Measurements from ENCODE around the gene TNNT2. TPM values are rescaled to one million over a fixed set of nuclear protein-coding genes. Genes with fewer than 3 reads are reported as not detected.

Gene TNNT2
- total and polyA plus RNA-seq, 2 donors (not counting 1 experiment from before 2014, with no cell fraction given): not detected

- H3K36me3 ChIP-seq (replicated peaks in 1 of 2; ENCODE audit: control extremely low read depth in 1 of 2, control insufficient read depth in 1 of 2, extremely low read depth in 1 of 2, insufficient read depth in 2 of 2, low read length in 1 of 2): no peaks in the 10 kb centered on the region
- H3K4me3 ChIP-seq (ENCODE audit: control extremely low read depth in 1 of 5, extremely low read depth in 1 of 5, insufficient read depth in 1 of 5, low read depth in 2 of 5, low read length in 4 of 5): no peak overlapping the region
- intact Hi-C loops (cut with micrococcal nuclease): no loop called here
- ChIA-PET POLR2A (no interaction called here), CTCF (no interaction called here)
- peaks cover 0 to 7% (median 2%) of the 10 kb centered on the region in 4 experiments for H3K27me3 ChIP-seq (replicated peaks in 1 of 4; ENCODE audit: control extremely low read depth in 1 of 4, control insufficient read depth in 3 of 4, insufficient read depth in 4 of 4, low read length in 3 of 4)
- Mint-ChIP-seq H3K27ac (no peak overlapping the region), H3K4me1 (no peaks in the 10 kb centered on the region), H3K27me3 (peaks cover 27% of the 10 kb centered on the region), H3K9me3 (ENCODE audit: insufficient read depth) (no peaks in the 10 kb centered on the region), H3K4me3 (no peak overlapping the region)
- no peak overlapping the region for H3K4me2 ChIP-seq (replicated peaks; ENCODE audit: low read depth, low read length, poor library complexity, severe bottlenecking)
- WGBS (ENCODE audit: insufficient coverage): 86% methylated on average over 5 of the region's 7 CpGs
- no peak for TF ChIP-seq CTCF (IDR thresholded peaks at IDR 0.05)
- TF ChIP-seq EZH2 (IDR thresholded peaks at IDR 0.05; ENCODE audit: borderline replicate concordance, insufficient read depth, low read depth, low read length, poor library complexity, severe bottlenecking): no peak
- no peaks in the 10 kb centered on the region for H3K9me3 ChIP-seq (ENCODE audit: control extremely low read depth in 1 of 3, control insufficient read depth in 2 of 3, insufficient read depth in 1 of 3, low read length in 2 of 3)
- H3K4me1 ChIP-seq (ENCODE audit: control insufficient read depth in 2 of 2, insufficient read depth in 2 of 2, low read length in 2 of 2): no peaks in the 10 kb centered on the region
- no peak for ATAC-seq (ENCODE audit: low read depth)
- H3K9ac ChIP-seq (ENCODE audit: low read length): no peak overlapping the region
- no peak overlapping the region for H3K27ac ChIP-seq (ENCODE audit: low read length in 2 of 2)
- DNase-seq: no peak
- no peaks in the 10 kb centered on the region for H4K20me1 ChIP-seq (ENCODE audit: control insufficient read depth, insufficient read depth, low read length, poor library complexity, severe bottlenecking)
- no peak overlapping the region for H2AFZ ChIP-seq (ENCODE audit: insufficient read depth, low read depth, low read length, poor library complexity, severe bottlenecking)
- no peaks in the 10 kb centered on the region for H3K79me2 ChIP-seq (ENCODE audit: control insufficient read depth, insufficient read depth, low read length)
Observed at GRCh38 chr1:201350884-201351283, 26.6 kb downstream of the TNNT2 start.

GRCh38 chr1:201350361-201350725 is 27.1 kb downstream of the TNNT2 start:
- Mint-ChIP-seq H3K4me3 (no peak overlapping the region), H3K4me1 (no peaks in the 10 kb centered on the region), H3K27ac (no peak overlapping the region), H3K27me3 (peaks cover 31% of the 10 kb centered on the region), H3K9me3 (ENCODE audit: insufficient read depth) (no peaks in the 10 kb centered on the region)
- no peak overlapping the region for H3K27ac ChIP-seq (ENCODE audit: low read length in 2 of 2)
- H3K36me3 ChIP-seq (replicated peaks in 1 of 2; ENCODE audit: control extremely low read depth in 1 of 2, control insufficient read depth in 1 of 2, extremely low read depth in 1 of 2, insufficient read depth in 2 of 2, low read length in 1 of 2): no peaks in the 10 kb centered on the region
- H3K79me2 ChIP-seq (ENCODE audit: control insufficient read depth, insufficient read depth, low read length): no peaks in the 10 kb centered on the region
- H2AFZ ChIP-seq (ENCODE audit: insufficient read depth, low read depth, low read length, poor library complexity, severe bottlenecking): no peak overlapping the region
- ATAC-seq (ENCODE audit: low read depth): no peak
- H3K4me3 ChIP-seq (ENCODE audit: control extremely low read depth in 1 of 5, extremely low read depth in 1 of 5, insufficient read depth in 1 of 5, low read depth in 2 of 5, low read length in 4 of 5): no peak overlapping the region
- CTCF ChIA-PET: no interaction called here
- peaks cover 0 to 7% (median 2%) of the 10 kb centered on the region in 4 experiments for H3K27me3 ChIP-seq (replicated peaks in 1 of 4; ENCODE audit: control extremely low read depth in 1 of 4, control insufficient read depth in 3 of 4, insufficient read depth in 4 of 4, low read length in 3 of 4)
- no peak overlapping the region for H3K4me2 ChIP-seq (replicated peaks; ENCODE audit: low read depth, low read length, poor library complexity, severe bottlenecking)
- no peaks in the 10 kb centered on the region for H3K4me1 ChIP-seq (ENCODE audit: control insufficient read depth in 2 of 2, insufficient read depth in 2 of 2, low read length in 2 of 2)
- H4K20me1 ChIP-seq (ENCODE audit: control insufficient read depth, insufficient read depth, low read length, poor library complexity, severe bottlenecking): no peaks in the 10 kb centered on the region
- H3K9me3 ChIP-seq (ENCODE audit: control extremely low read depth in 1 of 3, control insufficient read depth in 2 of 3, insufficient read depth in 1 of 3, low read length in 2 of 3): no peaks in the 10 kb centered on the region
- no peak for TF ChIP-seq CTCF (IDR thresholded peaks at IDR 0.05)
- TF ChIP-seq EZH2 (IDR thresholded peaks at IDR 0.05; ENCODE audit: borderline replicate concordance, insufficient read depth, low read depth, low read length, poor library complexity, severe bottlenecking): no peak
- no peak overlapping the region for H3K9ac ChIP-seq (ENCODE audit: low read length)
- POLR2A ChIA-PET: no interaction called here
- intact Hi-C loops (cut with micrococcal nuclease): no loop called here
- DNase-seq: no peak
- WGBS (ENCODE audit: insufficient coverage): 60% methylated on average over 1 of the region's 2 CpGs

All from B cell (primary cell).